Measurements from ENCODE around the gene BID. TPM values are rescaled to one million over a fixed set of nuclear protein-coding genes. Genes with fewer than 3 reads are reported as not detected.

Gene BID
- total and polyA plus RNA-seq, 2 of the 8 experiments (the other 6 are each of a cell fraction or from before 2014, with no cell fraction given), result 39.3 to 114 TPM

DNA sequence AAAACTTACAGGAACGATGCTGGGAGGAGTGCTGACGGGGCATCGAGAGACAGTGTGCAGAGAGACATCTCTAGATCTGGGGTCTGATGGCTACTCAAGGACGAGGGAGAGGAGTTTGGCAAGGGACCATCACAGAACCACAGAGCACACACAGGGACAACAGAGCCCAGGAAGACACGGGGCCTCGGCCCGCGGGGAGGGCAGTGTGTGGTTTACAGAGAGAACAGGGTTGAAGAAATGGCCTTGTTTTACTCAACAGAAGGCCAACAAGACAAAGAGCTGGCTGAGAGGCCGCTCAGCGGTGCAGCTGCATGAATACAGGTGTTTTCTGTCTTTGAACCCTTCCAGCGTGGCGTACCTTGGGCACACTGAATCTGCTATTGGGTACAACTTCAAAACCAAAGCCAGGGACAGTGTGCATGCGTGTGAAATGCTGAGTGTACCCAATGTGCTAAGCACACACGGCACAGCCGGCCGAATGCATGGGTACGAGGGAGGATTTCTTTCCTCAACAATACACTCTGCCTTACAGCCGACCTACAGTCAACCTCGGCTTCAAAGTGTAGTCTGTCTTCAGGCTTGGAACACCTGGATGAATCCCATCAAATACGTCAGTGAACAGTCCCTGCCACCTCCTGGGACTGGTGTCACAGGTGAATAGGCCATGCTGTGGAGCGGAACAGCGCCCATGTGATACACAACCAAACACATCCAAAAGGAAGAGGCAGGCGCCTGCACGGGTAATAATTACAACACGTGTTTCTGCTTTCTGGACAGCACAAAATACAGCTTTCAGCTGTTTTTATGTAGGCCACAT is 20.7 kb upstream of the BID start (continued):
- TF ChIP-seq, protein P1, sequence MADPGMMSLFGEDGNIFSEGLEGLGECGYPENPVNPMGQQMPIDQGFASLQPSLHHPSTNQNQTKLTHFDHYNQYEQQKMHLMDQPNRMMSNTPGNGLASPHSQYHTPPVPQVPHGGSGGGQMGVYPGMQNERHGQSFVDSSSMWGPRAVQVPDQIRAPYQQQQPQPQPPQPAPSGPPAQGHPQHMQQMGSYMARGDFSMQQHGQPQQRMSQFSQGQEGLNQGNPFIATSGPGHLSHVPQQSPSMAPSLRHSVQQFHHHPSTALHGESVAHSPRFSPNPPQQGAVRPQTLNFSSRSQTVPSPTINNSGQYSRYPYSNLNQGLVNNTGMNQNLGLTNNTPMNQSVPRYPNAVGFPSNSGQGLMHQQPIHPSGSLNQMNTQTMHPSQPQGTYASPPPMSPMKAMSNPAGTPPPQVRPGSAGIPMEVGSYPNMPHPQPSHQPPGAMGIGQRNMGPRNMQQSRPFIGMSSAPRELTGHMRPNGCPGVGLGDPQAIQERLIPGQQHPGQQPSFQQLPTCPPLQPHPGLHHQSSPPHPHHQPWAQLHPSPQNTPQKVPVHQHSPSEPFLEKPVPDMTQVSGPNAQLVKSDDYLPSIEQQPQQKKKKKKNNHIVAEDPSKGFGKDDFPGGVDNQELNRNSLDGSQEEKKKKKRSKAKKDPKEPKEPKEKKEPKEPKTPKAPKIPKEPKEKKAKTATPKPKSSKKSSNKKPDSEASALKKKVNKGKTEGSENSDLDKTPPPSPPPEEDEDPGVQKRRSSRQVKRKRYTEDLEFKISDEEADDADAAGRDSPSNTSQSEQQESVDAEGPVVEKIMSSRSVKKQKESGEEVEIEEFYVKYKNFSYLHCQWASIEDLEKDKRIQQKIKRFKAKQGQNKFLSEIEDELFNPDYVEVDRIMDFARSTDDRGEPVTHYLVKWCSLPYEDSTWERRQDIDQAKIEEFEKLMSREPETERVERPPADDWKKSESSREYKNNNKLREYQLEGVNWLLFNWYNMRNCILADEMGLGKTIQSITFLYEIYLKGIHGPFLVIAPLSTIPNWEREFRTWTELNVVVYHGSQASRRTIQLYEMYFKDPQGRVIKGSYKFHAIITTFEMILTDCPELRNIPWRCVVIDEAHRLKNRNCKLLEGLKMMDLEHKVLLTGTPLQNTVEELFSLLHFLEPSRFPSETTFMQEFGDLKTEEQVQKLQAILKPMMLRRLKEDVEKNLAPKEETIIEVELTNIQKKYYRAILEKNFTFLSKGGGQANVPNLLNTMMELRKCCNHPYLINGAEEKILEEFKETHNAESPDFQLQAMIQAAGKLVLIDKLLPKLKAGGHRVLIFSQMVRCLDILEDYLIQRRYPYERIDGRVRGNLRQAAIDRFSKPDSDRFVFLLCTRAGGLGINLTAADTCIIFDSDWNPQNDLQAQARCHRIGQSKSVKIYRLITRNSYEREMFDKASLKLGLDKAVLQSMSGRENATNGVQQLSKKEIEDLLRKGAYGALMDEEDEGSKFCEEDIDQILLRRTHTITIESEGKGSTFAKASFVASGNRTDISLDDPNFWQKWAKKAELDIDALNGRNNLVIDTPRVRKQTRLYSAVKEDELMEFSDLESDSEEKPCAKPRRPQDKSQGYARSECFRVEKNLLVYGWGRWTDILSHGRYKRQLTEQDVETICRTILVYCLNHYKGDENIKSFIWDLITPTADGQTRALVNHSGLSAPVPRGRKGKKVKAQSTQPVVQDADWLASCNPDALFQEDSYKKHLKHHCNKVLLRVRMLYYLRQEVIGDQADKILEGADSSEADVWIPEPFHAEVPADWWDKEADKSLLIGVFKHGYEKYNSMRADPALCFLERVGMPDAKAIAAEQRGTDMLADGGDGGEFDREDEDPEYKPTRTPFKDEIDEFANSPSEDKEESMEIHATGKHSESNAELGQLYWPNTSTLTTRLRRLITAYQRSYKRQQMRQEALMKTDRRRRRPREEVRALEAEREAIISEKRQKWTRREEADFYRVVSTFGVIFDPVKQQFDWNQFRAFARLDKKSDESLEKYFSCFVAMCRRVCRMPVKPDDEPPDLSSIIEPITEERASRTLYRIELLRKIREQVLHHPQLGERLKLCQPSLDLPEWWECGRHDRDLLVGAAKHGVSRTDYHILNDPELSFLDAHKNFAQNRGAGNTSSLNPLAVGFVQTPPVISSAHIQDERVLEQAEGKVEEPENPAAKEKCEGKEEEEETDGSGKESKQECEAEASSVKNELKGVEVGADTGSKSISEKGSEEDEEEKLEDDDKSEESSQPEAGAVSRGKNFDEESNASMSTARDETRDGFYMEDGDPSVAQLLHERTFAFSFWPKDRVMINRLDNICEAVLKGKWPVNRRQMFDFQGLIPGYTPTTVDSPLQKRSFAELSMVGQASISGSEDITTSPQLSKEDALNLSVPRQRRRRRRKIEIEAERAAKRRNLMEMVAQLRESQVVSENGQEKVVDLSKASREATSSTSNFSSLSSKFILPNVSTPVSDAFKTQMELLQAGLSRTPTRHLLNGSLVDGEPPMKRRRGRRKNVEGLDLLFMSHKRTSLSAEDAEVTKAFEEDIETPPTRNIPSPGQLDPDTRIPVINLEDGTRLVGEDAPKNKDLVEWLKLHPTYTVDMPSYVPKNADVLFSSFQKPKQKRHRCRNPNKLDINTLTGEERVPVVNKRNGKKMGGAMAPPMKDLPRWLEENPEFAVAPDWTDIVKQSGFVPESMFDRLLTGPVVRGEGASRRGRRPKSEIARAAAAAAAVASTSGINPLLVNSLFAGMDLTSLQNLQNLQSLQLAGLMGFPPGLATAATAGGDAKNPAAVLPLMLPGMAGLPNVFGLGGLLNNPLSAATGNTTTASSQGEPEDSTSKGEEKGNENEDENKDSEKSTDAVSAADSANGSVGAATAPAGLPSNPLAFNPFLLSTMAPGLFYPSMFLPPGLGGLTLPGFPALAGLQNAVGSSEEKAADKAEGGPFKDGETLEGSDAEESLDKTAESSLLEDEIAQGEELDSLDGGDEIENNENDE (IDR thresholded peaks at IDR 0.05; ENCODE audit: insufficient replicate concordance, low read length), result no peak
- no peak for TF ChIP-seq CREB1 (IDR thresholded peaks at IDR 0.05)
- TF ChIP-seq CHD2 (IDR thresholded peaks at IDR 0.05; ENCODE audit: low read length), result no peak
- TF ChIP-seq YY1 (IDR thresholded peaks at IDR 0.05; ENCODE audit: low read depth, low read length), result no peak
- TF ChIP-seq FOSL1 (IDR thresholded peaks at IDR 0.05; ENCODE audit: insufficient read depth, low read depth, low read length), result no peak
- no peak for TF ChIP-seq NANOG (IDR thresholded peaks at IDR 0.05; ENCODE audit: insufficient read depth, low read depth, low read length, poor library complexity, severe bottlenecking)
- no peak for TF ChIP-seq MAFK (IDR thresholded peaks at IDR 0.05; ENCODE audit: low read depth, low read length)
- no peak for TF ChIP-seq CHD1 (IDR thresholded peaks at IDR 0.05; ENCODE audit: low read depth, low read length)
- no peak for TF ChIP-seq BCL11A (IDR thresholded peaks at IDR 0.05; ENCODE audit: low read depth in 2 of 2, low read length in 2 of 2)
- no peak for TF ChIP-seq SIN3A (conservative IDR thresholded peaks at IDR 0.05 in 1 of 2, IDR thresholded peaks at IDR 0.05 in 1 of 2; ENCODE audit: low read depth in 1 of 2, low read length in 2 of 2)
- no peak for TF ChIP-seq TEAD4 (IDR thresholded peaks at IDR 0.05; ENCODE audit: low read depth, low read length)
